NB4 (cell line): ENCODE measurements around the gene AKT3.

ENCODE experiments used
- POLR2A ChIP-seq: IDR thresholded peaks from 2 replicates; pipeline ENCODE4 v1.6.1; 2011; ENCODE audit warnings: mild to moderate bottlenecking; ENCODE audit not compliant: insufficient read length; ENCODE audit errors: extremely low read depth
- TF ChIP-seq, protein P1 (sequence below): IDR thresholded peaks from one replicate; pipeline ENCODE4 v1.5.1; 2012; ENCODE audit warnings: low read depth, low read length
- TF ChIP-seq, protein P2 (sequence below): IDR thresholded peaks from 2 replicates; pipeline ENCODE4 v1.6.1; 2011; ENCODE audit warnings: low read depth, low read length

GRCh38 chr1:243554686-243555085, 295.4 kb downstream of the AKT3 start:
- TF ChIP-seq, protein P1, sequence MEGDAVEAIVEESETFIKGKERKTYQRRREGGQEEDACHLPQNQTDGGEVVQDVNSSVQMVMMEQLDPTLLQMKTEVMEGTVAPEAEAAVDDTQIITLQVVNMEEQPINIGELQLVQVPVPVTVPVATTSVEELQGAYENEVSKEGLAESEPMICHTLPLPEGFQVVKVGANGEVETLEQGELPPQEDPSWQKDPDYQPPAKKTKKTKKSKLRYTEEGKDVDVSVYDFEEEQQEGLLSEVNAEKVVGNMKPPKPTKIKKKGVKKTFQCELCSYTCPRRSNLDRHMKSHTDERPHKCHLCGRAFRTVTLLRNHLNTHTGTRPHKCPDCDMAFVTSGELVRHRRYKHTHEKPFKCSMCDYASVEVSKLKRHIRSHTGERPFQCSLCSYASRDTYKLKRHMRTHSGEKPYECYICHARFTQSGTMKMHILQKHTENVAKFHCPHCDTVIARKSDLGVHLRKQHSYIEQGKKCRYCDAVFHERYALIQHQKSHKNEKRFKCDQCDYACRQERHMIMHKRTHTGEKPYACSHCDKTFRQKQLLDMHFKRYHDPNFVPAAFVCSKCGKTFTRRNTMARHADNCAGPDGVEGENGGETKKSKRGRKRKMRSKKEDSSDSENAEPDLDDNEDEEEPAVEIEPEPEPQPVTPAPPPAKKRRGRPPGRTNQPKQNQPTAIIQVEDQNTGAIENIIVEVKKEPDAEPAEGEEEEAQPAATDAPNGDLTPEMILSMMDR = no peak
- TF ChIP-seq, protein P2, sequence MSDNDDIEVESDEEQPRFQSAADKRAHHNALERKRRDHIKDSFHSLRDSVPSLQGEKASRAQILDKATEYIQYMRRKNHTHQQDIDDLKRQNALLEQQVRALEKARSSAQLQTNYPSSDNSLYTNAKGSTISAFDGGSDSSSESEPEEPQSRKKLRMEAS = no peak
- TF ChIP-seq POLR2A = no peak
